HG03439 (cell line): Measurements from ENCODE around the gene TINAG.

Experiments used
- ATAC-seq: cut with Tn5 transposase; IDR thresholded peaks from one replicate; pipeline ENCODE4 v1.9.1; 2021; ENCODE audit warnings: mild to moderate bottlenecking, moderate library complexity; ENCODE audit not compliant: unreplicated experiment

TINAG gene, protein sequence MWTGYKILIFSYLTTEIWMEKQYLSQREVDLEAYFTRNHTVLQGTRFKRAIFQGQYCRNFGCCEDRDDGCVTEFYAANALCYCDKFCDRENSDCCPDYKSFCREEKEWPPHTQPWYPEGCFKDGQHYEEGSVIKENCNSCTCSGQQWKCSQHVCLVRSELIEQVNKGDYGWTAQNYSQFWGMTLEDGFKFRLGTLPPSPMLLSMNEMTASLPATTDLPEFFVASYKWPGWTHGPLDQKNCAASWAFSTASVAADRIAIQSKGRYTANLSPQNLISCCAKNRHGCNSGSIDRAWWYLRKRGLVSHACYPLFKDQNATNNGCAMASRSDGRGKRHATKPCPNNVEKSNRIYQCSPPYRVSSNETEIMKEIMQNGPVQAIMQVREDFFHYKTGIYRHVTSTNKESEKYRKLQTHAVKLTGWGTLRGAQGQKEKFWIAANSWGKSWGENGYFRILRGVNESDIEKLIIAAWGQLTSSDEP

DNA sequence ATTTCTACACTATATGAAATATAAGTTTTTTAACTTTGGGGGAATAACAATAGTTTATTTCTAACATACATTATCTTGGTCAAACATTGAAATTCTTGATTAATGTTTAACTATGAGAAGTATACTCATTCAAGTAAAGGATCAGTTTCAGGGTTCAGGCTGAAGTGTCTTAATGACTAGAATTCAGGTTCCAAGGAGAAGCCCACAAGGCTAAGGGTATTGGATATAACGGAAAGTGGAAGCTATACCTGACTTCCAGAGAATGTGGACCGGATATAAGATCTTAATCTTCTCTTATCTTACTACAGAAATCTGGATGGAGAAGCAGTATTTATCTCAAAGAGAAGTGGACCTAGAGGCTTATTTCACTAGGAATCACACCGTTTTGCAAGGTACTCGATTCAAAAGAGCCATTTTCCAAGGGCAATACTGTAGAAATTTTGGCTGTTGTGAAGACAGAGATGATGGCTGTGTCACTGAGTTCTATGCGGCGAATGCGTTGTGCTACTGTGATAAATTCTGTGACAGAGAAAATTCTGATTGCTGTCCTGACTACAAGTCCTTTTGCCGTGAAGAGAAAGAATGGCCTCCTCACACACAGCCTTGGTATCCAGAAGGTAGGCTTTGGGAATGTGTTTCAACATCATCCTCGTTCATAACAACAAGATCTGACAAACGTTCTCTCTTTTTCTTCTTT lies at the start of gene TINAG:
Gene TINAG (plus strand): TSS at position 153 of the 697 bp plus-strand sequence. CDS start 110 bp downstream, at position 263.
- ATAC-seq, result no peak

DNA sequence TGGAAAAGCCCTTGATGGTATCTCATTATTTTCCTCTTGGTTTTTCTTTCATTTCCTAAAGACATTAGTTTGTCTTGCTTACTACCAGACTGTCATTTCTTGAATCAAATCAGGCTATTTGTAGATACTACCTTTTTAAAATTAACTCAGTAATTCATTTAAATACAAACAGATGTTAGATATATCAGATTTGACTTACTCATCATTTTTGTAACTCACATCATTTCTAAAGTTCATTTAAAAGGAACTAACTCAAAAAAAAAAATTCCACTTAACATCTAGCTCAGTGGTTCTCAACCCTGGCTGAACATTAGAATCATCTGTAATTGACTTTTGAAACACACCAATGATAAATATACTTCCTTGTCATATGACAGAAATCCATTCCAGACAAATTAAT lies 48.2 kb upstream of the TINAG start:
- no peak for ATAC-seq

DNA sequence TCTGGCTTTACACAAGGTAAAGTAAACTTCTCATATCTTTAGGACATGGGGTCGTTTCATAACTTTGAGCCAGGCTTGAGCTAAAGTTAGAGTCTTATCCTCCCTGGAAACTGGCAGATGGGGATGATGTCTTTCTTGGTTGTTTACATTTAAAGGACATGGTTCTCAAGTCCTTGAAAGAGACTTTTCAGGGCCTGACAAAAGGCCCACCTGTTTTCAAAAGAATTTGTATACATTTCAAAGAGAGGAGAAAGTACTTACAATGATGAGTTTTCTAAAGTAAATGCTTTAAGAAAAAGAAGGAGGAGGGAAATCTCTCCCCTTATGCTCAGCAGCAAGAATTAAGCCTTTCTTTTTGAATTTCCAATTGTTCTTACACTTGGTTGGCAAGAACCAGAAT lies 45.7 kb upstream of the TINAG start:
- ATAC-seq, result no peak

DNA sequence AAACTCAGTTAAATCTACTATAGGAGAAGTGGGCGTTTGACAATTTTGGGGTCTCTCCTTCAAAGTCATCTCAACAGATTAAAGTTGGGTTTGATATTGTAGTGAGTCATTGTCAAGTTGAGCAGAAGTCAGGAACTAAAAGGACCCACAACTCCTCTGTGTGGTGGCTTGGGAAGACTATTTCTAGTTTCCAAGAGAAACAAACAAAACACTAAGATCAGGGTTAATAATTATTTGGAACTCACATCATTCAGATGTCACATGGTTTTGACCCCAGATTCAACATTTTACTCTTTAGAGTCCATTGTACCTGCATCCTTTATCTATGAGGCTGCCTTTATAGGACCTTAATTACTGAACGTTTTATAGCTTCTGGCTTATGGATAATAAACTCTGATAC lies 45.3 kb upstream of the TINAG start:
- no peak for ATAC-seq

DNA sequence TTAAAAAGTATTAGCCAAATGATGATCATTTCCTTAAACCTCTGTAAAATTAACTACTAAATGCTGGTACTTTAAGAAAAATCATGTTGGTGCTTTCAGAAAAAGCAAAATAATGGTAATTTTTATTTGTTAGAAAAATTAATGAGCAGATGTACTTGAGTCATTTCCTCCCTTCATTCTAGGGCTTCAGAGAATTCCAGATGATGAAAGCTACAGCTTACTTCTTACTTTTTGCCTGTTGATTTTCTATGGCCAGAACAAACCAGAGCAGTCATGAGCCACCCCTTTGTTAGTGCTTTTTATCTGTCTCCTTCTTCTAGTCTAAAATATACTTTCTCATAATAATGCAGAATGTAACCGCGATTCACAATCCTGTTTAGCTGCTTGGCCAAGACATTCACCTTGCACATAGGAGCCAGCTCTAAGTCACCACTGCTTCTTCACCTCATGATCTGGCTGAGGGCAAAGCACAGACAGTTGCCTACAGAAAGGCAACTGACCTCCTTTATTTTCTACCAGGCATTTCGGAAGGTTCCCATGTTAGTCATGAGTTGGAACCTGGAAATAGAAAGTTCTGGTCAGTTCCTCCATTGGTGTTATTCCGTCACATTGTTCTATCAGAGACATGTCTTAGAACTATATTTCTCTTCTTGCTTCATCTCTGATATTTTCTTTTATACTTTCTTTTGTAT lies 43.5 kb upstream of the TINAG start:
- ATAC-seq, result no peak

DNA sequence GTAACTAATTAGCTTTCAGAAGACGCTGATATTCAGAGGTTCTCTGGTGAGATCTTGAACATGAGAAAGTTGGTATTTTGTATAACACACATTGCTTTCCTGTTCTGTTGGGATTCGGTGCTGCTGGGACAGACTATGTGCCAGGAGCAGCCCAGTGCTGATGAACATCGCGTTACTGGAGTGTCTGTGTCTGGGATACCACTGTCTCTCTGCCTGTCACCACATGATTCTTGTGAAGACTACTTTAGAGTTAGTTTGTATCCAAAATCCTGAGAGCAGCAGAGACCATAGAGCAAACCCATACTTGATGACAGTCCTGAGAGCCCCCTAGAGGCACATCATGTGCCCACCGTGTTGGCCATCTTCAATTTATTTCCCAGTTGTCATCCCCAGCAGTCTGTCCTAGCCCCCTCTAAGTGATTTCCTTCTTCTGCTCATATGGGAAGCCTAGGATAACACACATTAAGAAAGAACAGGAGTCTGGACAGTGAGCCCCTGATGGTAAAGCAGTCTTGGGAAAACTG lies 41.8 kb upstream of the TINAG start:
- ATAC-seq, result no peak

DNA sequence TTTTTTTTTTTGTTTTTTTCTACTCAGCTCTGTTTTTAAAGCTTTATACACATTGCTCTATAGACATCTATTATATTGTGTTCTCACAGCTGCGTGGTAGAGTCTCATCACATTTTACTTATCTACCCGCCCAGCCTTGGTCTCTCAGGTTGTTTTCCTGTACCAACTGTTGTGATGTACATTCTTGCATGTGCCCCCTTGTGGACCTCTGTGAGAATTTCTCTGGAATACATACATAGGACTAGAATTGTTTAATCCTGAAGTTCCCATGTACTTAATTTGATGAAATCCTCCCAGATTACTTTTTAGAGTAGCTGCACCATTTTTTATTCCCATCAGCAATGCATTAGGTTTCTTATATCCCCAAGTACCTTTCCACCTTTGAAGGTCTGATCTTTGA lies 40.4 kb upstream of the TINAG start:
- ATAC-seq, result no peak

DNA sequence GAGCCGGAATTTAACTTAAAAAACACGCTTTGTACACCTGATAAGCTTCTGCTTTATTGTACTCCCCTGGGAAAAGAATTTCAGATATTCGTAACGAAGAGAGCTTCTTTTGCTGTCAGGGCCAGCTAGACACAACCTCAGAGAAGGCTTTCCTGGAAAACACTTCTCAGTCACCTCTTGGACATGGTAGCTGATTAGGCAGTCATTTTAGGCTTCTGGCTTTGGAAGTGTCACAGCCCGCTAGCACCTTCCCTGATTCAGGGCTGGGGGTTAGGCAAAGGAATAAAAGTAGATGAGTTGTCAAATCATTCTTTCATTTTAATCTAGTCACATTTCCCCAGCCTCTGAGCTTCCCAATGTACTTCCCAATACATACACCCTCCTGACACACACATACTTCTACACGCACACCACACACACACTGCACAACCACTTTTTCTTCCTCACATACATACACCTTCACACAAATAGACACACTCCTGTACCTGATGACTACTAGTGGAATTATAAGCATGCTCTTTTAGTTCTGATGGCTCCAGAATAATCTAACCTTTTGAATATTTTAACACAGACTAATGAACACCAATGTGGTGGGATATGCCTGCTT lies 34.9 kb upstream of the TINAG start:
- no peak for ATAC-seq

DNA sequence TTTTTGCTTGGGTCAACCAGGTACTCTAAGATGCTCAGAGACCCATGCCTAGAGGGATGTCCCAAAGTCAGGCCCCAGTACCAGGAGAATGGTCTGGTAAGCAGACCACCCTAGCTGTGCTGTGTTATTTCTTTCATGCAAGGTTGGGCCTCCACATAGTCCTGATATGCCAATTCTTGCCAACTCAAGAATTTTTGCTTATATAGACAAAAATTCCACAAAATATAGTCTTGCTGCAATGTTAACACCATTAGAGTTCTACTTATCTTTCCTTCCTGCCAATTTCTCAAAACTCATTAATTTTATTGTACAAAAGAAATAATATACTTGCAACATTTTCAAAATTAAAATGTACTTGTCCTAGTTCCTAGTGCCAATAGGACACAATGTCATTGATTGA lies 33.9 kb upstream of the TINAG start:
- no peak for ATAC-seq

DNA sequence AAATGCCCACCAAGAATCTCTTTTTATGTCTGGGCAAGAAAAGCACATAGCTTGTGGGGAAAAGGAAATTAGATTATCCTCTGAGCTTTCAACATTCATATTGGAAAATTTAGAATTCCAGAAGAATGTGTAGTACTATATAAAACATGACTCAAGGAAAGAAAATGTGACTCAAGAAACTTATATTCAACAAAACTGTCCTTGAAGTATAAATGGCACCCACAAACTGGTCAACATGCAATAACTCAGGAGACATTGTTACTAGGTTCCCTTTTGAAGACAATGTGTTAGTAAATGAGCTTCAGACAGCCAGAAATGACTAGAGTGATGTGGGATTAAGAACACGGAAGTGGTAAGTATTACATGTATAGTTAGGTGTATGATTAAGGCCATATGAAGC lies 26.1 kb upstream of the TINAG start:
- no peak for ATAC-seq

DNA sequence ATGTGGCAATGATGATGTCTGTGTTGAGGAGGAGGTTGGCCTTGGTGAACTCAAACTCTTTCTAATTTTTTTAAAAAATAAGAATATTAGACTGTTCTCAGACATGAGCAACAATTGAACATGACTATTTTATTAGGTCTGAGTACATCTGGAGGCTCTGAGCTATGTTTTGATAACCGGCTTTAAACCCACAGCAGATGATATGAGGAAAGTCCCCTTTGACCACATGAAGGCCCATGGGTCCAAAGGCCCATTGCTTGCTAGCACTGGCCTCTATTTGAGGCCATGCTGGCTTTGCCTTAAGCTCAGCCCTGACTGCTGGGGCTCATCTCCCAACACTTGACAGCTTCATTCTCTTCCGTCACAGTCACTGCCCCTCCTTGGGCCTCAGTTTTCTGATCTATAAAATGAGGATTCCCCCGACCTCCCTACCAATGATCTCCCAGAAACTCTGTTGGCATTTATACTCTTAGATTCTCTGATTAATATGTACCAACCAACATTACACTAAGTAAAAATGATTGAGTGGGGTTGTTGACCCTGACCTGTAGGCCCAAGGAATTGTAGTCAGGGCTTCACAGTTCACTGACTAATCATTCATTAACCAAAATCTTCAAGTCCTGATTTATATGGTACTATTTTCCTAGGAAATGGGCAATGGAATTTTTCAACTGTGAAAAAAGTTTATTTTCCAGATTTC lies 23.9 kb upstream of the TINAG start:
- no peak for ATAC-seq

DNA sequence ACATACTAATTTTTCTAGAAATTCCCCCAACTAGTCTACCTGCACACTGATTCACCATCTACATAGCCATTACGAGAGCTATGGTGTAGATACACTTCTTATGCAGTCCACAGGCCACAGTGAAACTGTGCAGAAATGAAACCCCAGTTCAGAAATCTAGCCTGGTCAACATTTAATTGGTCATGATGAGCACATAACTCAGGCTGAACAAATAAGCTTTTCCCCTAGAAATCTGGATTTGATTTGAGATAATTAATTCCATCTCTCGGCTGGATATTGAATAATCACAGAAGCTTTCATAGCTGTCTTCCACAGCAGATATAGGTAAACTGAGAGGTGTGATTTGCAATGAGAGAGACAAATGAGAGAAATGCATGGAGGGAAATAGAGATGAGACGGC lies 22.6 kb upstream of the TINAG start:
- ATAC-seq, result no peak

DNA sequence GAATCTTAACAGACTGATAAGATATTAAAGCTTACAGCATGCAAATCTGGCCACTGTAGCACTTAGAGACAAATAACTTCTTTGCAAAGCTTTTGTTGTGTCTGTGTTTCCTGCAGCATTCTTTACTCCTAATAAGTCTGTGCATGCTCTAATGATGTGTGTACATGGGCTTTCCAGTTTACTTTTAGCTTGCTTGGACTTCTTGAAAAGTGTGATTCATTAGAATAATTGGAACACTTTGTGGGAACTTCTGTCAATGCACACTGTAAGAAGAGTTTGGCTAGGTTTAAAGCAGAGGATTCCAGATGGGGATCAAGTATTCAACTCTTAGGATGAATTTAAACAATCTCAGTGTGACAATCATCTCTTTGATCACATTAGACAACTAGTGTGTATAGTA lies 22.1 kb upstream of the TINAG start:
- ATAC-seq, result no peak

DNA sequence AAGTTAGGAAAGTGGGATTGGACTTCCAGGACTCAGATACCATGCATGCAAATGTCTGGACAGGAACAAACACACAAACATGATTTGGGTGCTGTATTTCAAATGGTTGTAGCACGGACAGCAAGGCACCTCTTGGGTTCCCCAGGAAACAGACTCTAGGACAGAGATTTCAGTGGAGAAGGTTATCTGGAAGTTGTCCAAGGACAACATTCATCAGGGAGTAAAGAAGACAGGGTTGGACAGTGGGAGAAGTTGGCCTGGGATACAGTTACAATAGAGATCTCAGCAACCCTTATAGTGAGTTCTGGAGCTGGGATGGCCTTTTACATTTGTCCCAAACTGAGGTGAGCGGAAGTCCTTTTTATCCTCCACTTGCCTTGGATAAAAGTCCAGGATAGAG lies 19.8 kb upstream of the TINAG start:
- ATAC-seq, result no peak

DNA sequence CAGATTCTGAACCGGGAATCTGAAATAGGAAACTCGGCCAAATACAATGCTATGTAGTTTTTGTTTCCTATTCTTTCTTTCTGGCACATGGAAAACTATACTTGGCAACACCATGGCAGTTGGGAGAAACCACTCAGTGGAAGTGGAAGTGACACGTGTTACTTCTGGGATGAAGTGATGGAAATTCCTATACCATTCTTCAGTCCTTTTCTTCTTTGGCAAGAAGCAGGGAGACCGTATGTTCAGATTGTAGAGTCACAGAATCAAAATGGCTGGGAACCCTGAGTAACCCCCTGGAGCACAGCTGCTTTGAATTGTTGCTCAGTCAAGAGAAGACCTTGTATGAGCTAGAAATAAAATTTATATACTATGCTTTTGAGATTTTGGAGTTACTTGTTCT lies 18.8 kb upstream of the TINAG start:
- no peak for ATAC-seq

DNA sequence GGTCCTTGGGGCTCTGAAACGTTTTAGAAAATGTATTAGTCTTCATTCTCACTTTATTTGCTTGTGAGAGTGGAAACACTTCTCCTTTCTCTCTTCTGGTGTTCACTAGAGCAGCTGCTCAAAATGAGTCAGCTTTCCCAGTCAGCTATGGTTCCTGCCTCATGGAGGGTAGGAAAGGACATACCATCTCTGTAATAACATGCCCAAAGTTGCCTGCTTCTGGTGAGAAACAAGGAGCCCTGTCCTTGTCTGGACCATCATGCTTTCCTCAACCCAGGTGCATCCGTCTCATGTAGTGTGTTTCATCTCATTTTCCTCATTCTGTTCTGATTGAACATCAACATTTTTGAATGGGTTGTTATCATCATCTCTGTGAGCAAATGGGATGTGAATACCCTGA lies 17.1 kb upstream of the TINAG start:
- peak; percentile 49 for ATAC-seq

DNA sequence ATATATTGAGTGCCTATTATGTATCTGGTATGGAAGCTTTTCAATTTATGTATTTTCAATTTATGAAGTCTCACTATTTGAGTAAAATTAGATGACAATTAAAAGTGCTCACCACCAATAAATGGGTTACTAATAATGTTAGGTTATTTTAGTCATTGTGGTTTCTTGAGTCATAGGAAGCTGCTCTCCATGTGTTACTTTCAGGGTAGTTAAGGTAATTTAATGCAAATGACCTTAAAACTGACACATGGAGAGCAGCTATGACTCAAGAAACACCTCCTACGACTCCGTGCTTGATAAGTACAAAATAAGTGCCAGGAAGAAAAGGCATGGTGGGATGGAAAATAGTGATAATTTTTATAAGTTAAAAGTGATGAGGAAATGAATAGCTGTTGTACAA lies 16.5 kb upstream of the TINAG start:
- peak; percentile 96 for ATAC-seq

DNA sequence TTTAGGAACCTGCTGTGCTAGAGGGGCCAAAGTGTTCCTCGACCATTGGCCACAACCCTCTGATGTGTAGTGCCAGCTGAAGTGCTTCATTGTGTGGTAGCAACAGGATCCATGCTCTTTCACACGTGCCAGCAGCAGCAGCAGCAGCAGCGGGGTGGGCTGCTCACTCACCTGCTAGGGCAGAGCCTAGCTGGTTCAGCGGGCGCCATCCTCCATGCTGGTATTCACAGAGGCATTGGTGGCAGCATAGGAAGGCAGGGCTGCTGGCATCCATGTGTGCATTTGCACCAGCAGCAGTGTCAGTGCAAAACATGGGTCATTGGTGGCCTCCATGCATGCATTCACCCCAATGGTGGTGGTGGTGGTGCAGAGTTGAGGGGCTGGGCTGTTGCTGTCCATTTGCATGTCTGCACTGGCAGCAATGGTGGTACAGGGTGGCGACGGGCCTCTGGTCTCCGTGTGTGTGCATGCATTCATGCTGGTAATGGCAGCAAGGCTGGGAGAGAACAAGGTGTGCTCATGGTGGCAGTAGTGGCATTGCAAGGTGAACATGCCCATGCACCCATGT lies 13.2 kb upstream of the TINAG start:
- ATAC-seq, result no peak

DNA sequence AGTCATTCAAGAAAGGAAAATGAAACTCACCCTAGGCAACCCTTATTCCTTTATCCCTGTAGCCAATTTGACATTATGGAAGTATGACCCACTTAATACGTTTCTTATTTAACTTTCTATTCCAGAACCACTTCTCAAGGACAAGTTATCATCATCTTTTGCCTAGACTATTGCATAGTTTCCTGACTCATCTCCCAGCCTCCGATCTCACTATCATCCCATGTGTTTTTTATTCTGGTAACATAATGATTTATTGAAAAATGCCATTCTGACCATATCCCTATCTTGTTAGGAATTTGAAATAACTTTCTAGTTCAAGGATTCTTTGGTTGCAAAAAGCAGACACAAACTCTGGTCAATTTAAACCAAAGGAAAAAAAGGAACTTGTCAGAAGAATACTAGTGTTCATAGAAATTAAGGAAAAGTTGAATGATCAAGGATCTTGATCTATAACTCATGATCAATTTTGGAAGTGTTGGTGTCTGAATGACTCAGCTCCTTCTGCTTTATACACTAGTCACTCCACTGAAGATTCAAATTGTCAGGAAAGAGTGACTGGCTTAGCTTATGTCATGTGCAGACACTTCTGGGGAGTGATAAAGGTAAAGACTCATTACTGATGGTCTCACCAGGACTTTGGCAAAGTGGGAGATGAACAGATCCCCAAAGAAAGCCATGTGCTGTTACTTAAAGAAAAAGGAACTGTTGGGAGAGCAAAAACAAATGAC lies 8.5 kb upstream of the TINAG start:
- ATAC-seq, result no peak

DNA sequence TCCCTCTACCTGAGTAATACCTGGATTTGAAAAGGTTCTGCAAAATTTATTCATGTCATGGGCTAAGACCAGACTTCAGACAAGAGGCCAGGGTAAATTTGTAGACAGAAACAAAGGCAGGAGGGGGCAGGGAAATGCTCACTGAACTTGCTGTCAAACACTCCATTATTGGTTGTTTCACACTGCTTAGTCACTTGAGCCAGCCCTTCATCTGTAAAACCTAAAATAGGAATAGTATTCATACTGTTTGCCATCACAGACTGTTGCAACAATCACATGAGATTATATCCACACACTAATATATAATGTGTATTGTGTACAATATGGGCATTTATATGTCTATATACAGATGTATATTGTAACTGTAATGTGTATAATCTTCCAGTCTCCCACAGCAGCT lies 6.5 kb upstream of the TINAG start:
- ATAC-seq, result no peak
